Liver (tissue), 9 donors: ENCODE results near the gene KCNJ3. TPM values are rescaled to one million over a fixed set of nuclear protein-coding genes. Genes with fewer than 3 reads are reported as not detected.

Experiments used
- DNase-seq: peaks from one replicate; pipeline ENCODE4 v3.0.0-alpha.2; 2017; ENCODE audit warnings: low spot score
- H3K27ac ChIP-seq, 2 donors: one replicate each; pipeline ENCODE4 v1.7.0; 2013; ENCODE audit warnings: inconsistent platforms in 2 of 2, low read length in 2 of 2, control low read depth in 1 of 2, low read depth in 1 of 2, mild to moderate bottlenecking in 1 of 2
- H3K27me3 ChIP-seq, 4 donors: one replicate each; pipeline versions ENCODE4 v1.6.1 to v1.7.0; 2013; ENCODE audit warnings: low read length in 3 of 4, inconsistent platforms in 1 of 4, mild to moderate bottlenecking in 1 of 4, moderate library complexity in 1 of 4; ENCODE audit not compliant: control insufficient read depth in 4 of 4, insufficient read depth in 4 of 4
- H3K36me3 ChIP-seq, 4 donors: one replicate each; pipeline versions ENCODE4 v1.6.1 to v1.7.0; 2013; ENCODE audit warnings: low read length in 3 of 4, mild to moderate bottlenecking in 3 of 4, low read depth in 1 of 4, moderate library complexity in 1 of 4; ENCODE audit not compliant: control insufficient read depth in 4 of 4, insufficient read depth in 3 of 4
- H3K4me1 ChIP-seq, 4 donors: one replicate each; pipeline versions ENCODE4 v1.6.1 to v1.7.0; 2013; ENCODE audit warnings: low read length in 3 of 4, mild to moderate bottlenecking in 3 of 4, moderate library complexity in 1 of 4; ENCODE audit not compliant: control insufficient read depth in 4 of 4, insufficient read depth in 4 of 4
- H3K4me3 ChIP-seq, 3 donors: one replicate each; pipeline versions ENCODE4 v1.6.1 to v1.7.0; 2013; ENCODE audit warnings: low read length in 3 of 3, control low read depth in 1 of 3, low read depth in 1 of 3, mild to moderate bottlenecking in 1 of 3
- H3K9ac ChIP-seq, 2 donors: one replicate each; pipeline ENCODE4 v1.7.0; 2013; ENCODE audit warnings: low read length in 2 of 2, mild to moderate bottlenecking in 2 of 2, moderate library complexity in 2 of 2, control low read depth in 1 of 2, low read depth in 1 of 2
- H3K9me3 ChIP-seq, 4 donors: one replicate each; pipeline versions ENCODE4 v1.6.1 to v1.7.0; 2013; ENCODE audit warnings: low read length in 3 of 4; ENCODE audit not compliant: control insufficient read depth in 4 of 4
- ATF3 ChIP-seq: IDR thresholded peaks from 2 replicates; pipeline ENCODE4 v1.6.1; 2016; ENCODE audit warnings: antibody characterized with exemption
- CTCF ChIP-seq: fragments of 150-350 bp; IDR thresholded peaks from 2 replicates; pipeline ENCODE4 v1.5.1; 2017; ENCODE audit warnings: improper control_type of control experiment, low read depth, low read length; ENCODE audit not compliant: missing input control
- EGR1 ChIP-seq, 2 donors: IDR thresholded peaks; 2 replicates each; pipeline ENCODE4 v1.6.1; 2016 to 2018; ENCODE audit warnings: antibody characterized with exemption in 2 of 2, low read depth in 2 of 2
- FOXA1 ChIP-seq: IDR thresholded peaks from 2 replicates; pipeline ENCODE4 v1.6.1; 2016; ENCODE audit warnings: antibody characterized with exemption
- FOXA2 ChIP-seq: IDR thresholded peaks from 2 replicates; pipeline ENCODE4 v1.6.1; 2016; ENCODE audit warnings: antibody characterized with exemption
- GABPA ChIP-seq, 2 donors: IDR thresholded peaks in 1 of 2; conservative IDR thresholded peaks in 1 of 2; 2 replicates each; pipeline ENCODE4 v1.6.1; 2016; ENCODE audit warnings: antibody characterized with exemption in 2 of 2, mild to moderate bottlenecking in 1 of 2, moderate library complexity in 1 of 2
- HNF4A ChIP-seq, 2 donors: conservative IDR thresholded peaks; 2 replicates each; pipeline ENCODE4 v1.6.1; 2016; ENCODE audit warnings: antibody characterized with exemption in 2 of 2, mild to moderate bottlenecking in 2 of 2
- HNF4G ChIP-seq: IDR thresholded peaks from 2 replicates; pipeline ENCODE4 v1.6.1; 2016; ENCODE audit warnings: antibody characterized with exemption
- JUND ChIP-seq, 2 donors: IDR thresholded peaks; 2 replicates each; pipeline ENCODE4 v1.6.1; 2016; ENCODE audit warnings: antibody characterized with exemption in 2 of 2
- MAX ChIP-seq: IDR thresholded peaks from 2 replicates; pipeline ENCODE4 v1.6.1; 2016; ENCODE audit warnings: antibody characterized with exemption
- NR2F2 ChIP-seq: IDR thresholded peaks from 2 replicates; pipeline ENCODE4 v1.6.1; 2016; ENCODE audit warnings: antibody characterized with exemption
- RAD21 ChIP-seq, 2 donors: IDR thresholded peaks; 2 replicates each; pipeline ENCODE4 v1.6.1; 2016; ENCODE audit warnings: antibody characterized with exemption in 2 of 2, mild to moderate bottlenecking in 2 of 2
- REST ChIP-seq: IDR thresholded peaks from 2 replicates; pipeline ENCODE4 v1.6.1; 2016; ENCODE audit warnings: antibody characterized with exemption, mild to moderate bottlenecking
- RXRA ChIP-seq, 2 donors: IDR thresholded peaks; 2 replicates each; pipeline ENCODE4 v1.6.1; 2017 to 2018; ENCODE audit warnings: antibody characterized with exemption in 2 of 2, mild to moderate bottlenecking in 1 of 2
- SP1 ChIP-seq: IDR thresholded peaks from 2 replicates; pipeline ENCODE4 v1.6.1; 2018; ENCODE audit warnings: antibody characterized with exemption, mild to moderate bottlenecking
- TAF1 ChIP-seq: conservative IDR thresholded peaks from 2 replicates; pipeline ENCODE4 v1.6.1; 2016; ENCODE audit warnings: antibody characterized with exemption, mild to moderate bottlenecking
- YY1 ChIP-seq: IDR thresholded peaks from 2 replicates; pipeline ENCODE4 v1.6.1; 2016; ENCODE audit warnings: antibody characterized with exemption, mild to moderate bottlenecking
- ZBTB33 ChIP-seq: IDR thresholded peaks from 2 replicates; pipeline ENCODE4 v1.6.1; 2016; ENCODE audit warnings: antibody characterized with exemption
- WGBS: extraction: QIAGEN DNeasy Blood & Tissue Kit; methylation state at CpG from one replicate; pipeline ENCODE4 v1.1.7; 2013; 5-methylcytosine and 5-hydroxymethylcytosine counted together
- polyA plus RNA-seq, 2 donors: library from polyadenylated mRNA; stranded (reverse) in 1 of 2; unstranded in 1 of 2; fragments of 200-250 nt in 1 of 2; fragments of >200 nt in 1 of 2; fragmentation: Nextera tagmentation in 1 of 2; extraction: Ambion mirVana in 1 of 2; gene quantifications; one replicate each; pipeline versions ENCODE4 v1.2.1 to v1.2.3, GENCODE V29; 2013 to 2015
- total RNA-seq, 2 donors: library from RNA; depleted of rRNA; stranded (reverse); fragments of >200 nt; gene quantifications; one replicate each; pipeline ENCODE4 v1.2.3, GENCODE V29; 2014
- donor health status: healthy.
- donor health status: healthy.
- donor health status: healthy.
- donor health status: healthy.
- donor health status: healthy.

The KCNJ3 gene
- total and polyA plus RNA-seq, 4 donors: 0.23 to 1.3 (median 0.43) TPM

- Histone ChIP-seq H3K27me3 (no peaks in the 10 kb centered on the region), H3K9me3 (no peaks in the 10 kb centered on the region), H3K27ac (no peak overlapping the region), H3K9ac (no peak overlapping the region), H3K4me1 (peaks cover 2 to 9% (median 4%) of the 10 kb centered on the region in 4 donors), H3K36me3 (no peaks in the 10 kb centered on the region), H3K4me3 (no peak overlapping the region)
- 36% methylated on average over 2 of the region's 2 CpGs for WGBS
- no peak for DNase-seq
- TF ChIP-seq JUND (IDR thresholded peaks at IDR 0.05) (no peak), EGR1 (IDR thresholded peaks at IDR 0.05; ENCODE audit: low read depth in 2 of 2) (no peak), FOXA2 (peak; percentile 39), MAX (no peak), REST (no peak), SP1 (no peak), ATF3 (no peak), HNF4G (no peak), GABPA (IDR thresholded peaks at IDR 0.05 in 1 of 2, conservative IDR thresholded peaks at IDR 0.05 in 1 of 2) (no peak), RXRA (IDR thresholded peaks at IDR 0.05) (peak in 1 of 2 donors; percentile 16), ZBTB33 (no peak), RAD21 (IDR thresholded peaks at IDR 0.05) (peak; percentile 27 to 38), CTCF (no peak), YY1 (no peak), FOXA1 (no peak), HNF4A (conservative IDR thresholded peaks at IDR 0.05) (peak in 1 of 2 donors; percentile 18), TAF1 (no peak), NR2F2 (no peak)
Observed at GRCh38 chr2:154836632-154837031, 138.1 kb downstream of the KCNJ3 start.
